NCI-H1105 (cell line): Measurements from ENCODE around the gene AHSP.
"Not testable (repeated sequence)": the region's sequence is repeated elsewhere in the genome, so short reads cannot be mapped to it uniquely, and the experiment has no call there.

Experiments
- DNase-seq: peaks from one replicate; lab custom pipeline; 2025; lab: John Stamatoyannopoulos, UW

The AHSP gene

GRCh38 chr16:31501226-31501965, 26.3 kb upstream of the AHSP start:
- DNase-seq: no peak

- DNase-seq: no peak
These were observed 25.7 kb upstream of the AHSP start for GRCh38 chr16:31501966-31502348.

GRCh38 chr16:31502981-31503380, 24.7 kb upstream of the AHSP start:
- DNase-seq: no peak

DNA sequence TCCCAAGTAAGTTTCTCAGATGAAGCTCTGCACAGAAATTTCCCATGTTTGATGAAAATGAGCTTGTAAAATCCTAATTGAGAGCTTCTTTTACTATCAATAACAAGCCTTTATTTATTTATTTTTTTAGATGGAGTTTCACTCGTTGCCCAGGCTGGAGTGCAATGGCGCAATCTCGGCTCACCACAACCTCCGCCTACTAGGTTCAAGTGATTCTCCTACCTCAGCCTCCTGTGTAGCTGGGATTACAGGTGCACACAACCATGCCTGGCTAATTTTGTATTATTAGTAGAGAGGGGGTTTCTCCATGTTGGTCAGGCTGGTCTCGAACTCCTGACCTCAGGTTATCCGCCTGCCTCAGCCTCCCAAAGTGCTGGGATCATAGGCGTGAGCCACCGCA, 24.1 kb upstream of the AHSP start:
- not testable (repeated sequence) for DNase-seq

- no peak for DNase-seq
These were observed 23.5 kb upstream of the AHSP start for GRCh38 chr16:31504159-31504558.

DNA sequence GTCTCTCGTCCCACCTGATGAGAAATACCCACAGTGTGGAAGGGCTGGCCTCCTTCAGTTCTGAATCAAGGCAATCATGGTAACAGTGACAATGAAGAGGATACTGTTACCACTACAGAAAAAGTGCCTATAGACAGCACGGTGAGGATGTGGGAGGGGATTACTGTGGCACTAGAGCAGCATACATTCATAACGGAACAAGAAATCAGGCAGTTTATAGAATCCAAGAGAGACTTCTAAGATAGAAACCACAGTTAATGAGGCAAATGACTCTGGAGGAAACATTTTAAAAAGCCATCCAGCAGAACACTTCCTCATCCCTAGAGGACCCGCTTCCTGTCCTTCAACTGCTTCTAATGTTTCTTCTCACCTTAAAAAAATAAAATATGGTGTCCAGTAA, 22.2 kb upstream of the AHSP start:
- DNase-seq: no peak

- DNase-seq: no peak
These were observed 20.1 kb upstream of the AHSP start for GRCh38 chr16:31507617-31507928.

DNA sequence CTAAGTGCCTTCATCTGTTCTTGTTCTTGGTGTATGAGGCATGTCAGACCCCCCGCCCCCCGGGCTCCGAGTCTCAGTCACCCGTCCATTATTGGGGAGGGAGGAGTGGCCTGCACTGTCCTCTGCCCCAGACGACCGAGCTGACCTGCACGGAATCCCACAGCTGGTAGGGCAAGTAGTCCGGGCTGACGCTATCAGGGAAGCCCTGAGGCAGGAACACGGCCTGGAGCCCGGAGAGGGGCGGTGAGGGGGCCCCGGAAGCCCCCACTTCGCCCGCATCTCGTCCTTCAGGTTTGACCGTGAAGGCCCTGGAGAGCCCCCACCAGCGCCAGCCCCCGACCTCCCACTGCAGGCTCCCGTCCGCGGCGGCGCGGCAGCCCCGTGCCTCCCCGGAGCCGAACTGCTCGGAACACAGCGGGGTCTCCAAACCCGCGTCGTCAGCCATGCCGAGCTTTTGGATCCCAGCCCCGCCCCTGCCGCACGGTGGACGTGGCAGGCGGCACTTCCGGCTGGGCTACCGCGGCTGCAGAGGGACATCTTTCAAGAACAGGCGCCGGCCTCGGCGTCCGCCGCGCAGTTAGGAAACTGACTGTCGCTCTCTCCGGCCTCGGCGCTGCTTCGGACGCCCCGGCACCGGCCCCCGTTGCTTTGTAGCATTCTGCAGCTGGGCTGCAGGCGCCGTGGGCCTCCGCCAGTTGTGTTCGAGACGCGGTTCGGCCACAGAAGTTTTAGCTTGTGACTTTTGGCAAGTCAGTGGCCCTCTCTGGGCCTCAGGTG, 19.6 kb upstream of the AHSP start, which contains the start of gene RUSF1:
Gene RUSF1 (minus strand): TSS at position 463 of the 777 bp plus-strand sequence. CDS start 18 bp downstream, at position 445.
- DNase-seq: peak; percentile 74

DNA sequence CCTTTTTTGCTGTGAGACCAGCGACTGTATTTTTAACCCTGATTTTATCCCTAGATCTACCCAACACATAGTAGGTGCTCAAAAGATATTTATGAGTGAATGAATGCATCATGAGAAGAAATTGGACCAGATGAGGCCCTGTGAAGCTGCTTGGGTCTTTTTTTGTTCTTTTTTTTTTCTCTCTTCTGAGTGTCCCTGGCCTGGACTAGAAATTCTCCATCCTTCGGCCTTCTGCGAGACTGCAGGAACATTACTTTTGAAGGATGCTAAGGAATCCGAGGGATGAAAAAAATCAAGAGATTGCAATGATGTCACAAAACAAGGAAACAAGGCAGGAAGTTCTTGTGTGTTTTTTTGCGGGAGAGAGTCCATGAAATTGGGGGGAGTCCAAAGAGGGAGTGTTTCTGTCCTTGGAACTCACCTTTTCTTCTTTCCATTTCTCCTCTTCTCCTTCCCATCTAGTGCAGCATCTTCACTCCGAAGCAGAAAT, 18.9 kb upstream of the AHSP start:
- no peak for DNase-seq

DNA sequence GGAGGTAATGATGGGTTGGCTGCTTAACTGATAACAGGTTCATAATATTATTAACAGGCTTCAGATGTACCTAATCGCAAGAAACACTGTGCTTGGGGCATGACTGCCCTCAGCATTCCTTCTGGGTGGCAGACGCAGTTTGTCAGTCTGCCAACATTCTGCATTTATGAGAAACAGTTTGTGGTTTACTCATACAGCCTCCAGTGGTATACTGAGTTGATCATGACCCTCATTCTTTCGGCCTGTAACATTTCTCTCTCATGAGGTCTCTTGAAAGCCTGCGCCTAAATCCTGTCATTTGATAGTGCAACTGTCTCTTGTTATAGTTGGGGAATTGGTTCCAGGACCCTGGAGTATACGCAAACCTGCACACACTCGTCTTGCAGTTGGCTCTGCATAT, 14.6 kb upstream of the AHSP start:
- no peak for DNase-seq

DNA sequence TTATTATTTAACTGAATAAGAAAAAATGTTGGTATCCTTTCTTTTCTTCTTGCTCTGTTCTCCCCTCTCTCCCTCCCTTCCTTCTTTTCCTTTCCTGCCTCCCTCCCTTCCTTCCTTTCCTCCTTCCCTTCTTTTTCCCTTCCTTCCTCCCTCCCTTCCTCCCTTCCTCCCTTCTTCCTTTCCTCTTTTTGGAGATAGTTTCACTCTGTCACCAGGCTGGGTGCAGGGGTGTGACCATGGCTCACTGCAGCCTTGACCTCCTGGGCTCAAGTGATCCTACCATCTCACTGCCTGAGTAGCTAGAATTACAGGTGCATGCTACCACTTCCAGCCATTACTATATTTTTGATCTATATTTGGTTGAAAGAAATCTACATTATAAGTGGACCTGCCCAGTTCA, 13.8 kb upstream of the AHSP start:
- DNase-seq: no peak

DNA sequence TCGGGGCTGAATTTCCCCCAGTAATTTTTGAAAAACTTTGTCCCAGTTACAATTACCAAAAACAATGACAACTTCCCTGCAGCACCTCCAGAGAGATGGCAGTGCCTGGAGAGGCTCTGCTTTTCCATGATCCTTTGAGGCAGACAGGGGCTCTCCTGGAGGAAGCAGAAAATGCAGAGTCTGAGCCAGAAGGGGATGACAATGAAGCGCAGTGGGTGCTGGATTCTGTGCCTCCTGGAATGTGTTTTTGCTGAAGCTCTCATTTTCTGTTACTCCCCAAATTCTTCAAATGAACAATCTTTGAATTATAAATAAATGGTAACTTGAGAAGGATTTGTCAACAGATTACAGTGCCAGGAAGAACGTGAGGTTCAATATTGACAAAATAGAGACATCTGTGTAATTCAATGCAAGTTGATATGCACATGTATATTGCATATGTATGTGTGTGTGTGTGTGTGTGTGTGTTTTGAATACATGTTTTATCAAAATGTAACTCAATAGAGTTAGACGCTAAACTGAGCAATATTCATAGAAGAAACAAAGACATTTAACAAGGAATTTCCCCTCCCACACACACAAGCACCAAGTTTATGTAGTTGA, 9.8 kb upstream of the AHSP start:
- no peak for DNase-seq

GRCh38 chr16:31519759-31520431, 7.8 kb upstream of the AHSP start:
- peak; percentile 0 for DNase-seq

GRCh38 chr16:31521368-31521767, 6.3 kb upstream of the AHSP start:
- no peak for DNase-seq

DNA sequence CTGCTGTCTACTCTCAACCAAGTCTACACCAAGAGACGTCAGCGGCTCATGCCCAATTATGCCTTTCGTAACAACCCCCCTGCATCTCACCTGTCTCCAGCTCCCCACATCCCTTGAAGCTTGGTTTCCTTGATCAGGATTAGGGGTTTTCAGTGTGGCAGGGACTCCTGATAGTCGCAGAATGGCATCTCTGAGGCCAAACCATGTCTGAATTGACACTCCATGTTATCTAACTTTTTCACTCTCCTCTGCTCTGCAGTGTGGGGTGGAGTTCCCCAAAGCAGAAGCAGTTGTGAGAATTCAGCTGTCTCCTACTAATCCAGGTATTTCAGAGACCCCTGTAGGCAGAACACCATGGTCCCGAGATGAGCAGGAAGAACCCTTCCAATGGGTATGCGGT, 5.6 kb upstream of the AHSP start:
- no peak for DNase-seq

DNA sequence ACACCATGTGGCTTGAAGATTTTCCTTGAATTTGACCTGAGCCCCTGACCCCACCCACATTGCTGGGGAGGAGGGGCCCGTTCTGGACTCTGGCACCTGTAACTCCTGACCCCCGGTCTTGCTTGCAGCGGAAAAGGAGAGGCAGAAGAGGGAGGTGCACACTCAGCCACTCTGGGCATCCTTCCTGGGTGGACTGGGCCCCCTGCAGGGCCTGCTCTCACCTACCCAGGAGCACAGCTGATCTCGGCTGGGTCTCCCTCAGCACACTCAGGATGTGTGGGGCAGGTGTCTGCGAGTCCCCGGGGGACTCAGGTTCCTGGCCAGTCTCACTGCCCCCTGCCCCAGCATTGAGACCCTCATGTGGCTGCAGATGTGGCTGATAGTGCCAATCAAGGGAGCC, 3.9 kb upstream of the AHSP start:
- DNase-seq: not testable (repeated sequence)

DNA sequence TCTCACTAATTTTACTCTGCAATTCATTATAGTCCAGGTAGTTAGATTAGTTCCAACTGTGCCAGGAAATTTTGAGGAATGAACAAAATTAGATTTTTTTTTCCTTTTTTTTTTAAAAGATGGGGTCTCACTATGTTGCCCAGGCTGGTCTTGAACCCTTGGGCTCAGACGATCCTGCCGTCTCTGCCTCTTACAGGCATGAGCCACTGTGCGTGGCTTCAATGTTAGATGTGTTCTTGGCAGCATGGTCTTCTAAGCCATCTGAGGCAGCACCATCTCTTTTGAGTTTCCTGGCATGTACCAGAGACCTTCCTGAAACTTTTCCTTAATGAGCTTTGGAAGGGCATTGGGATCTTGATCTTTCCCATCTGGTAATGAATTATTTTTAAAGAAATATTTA, 2.6 kb upstream of the AHSP start:
- DNase-seq: no peak

- DNase-seq: no peak
These were observed 915 bp downstream of the AHSP start for GRCh38 chr16:31528523-31529107.

GRCh38 chr16:31529108-31529936, 1.6 kb downstream of the AHSP start:
- DNase-seq: peak; percentile 3

- DNase-seq: peak; percentile 6
These were observed 2.2 kb downstream of the AHSP start for GRCh38 chr16:31529937-31530312.

DNA sequence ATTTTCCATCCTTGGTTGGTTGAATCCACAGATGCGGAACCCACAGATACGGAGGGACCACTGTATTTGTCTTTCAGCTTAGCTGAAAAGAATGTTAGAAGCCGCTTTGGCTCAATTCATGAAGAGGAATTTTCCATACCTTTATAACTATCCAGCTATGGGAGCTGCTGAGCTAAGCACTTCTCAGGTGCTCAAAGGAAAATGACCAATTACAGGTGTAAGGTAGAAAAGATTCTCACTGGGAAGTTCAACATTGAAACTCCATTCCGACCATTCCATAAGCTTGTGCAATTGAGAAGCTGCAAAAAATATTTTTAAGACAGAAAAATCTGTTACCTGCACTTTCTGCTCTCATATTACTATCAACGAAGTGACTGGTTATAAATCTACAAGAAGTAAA, 2.7 kb downstream of the AHSP start:
- DNase-seq: no peak
